ENCODE results near the gene CCDC190.

The CCDC190 gene

DNA sequence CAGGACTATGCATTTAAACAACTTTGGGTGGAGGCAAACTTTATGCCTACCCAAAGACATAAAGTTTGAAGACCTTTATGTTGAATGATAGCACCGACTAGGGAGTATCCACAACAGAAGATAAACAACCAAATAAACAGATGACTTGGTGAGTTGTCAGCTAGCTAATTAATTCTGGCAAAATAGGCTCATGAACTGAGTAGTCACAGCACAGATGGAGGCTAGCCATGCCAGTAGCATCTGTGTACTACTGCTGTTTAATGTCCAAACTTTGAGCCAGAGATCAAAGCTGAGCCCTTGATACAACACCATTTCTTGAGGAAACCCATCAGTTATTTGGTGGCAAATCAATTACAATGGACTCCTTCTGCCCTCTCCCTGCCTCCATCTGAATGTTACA, 40.3 kb upstream of the CCDC190 start:
- CTCF ChIA-PET: interaction anchor here (0.7 kb wide), 1 partner anchor 274 kb away, joined by 3 read pairs; no protein-coding TSS in a partner anchor
- no peak for DNase-seq (ENCODE audit: extremely low spot score)
- TF ChIP-seq SUZ12 (IDR thresholded peaks at IDR 0.05) (no peak), FOXK2 (IDR thresholded peaks at IDR 0.05) (no peak), SP1 (IDR thresholded peaks at IDR 0.05) (no peak), HDGF (IDR thresholded peaks at IDR 0.05; ENCODE audit: borderline replicate concordance) (no peak), LEF1 (IDR thresholded peaks at IDR 0.05; ENCODE audit: borderline replicate concordance) (no peak), L3MBTL2 (conservative IDR thresholded peaks at IDR 0.05) (no peak), CTBP1 (IDR thresholded peaks at IDR 0.05; ENCODE audit: borderline replicate concordance) (no peak), ZNF384 (IDR thresholded peaks at IDR 0.05) (no peak)
- POLR2A ChIA-PET: no interaction called here

DNA sequence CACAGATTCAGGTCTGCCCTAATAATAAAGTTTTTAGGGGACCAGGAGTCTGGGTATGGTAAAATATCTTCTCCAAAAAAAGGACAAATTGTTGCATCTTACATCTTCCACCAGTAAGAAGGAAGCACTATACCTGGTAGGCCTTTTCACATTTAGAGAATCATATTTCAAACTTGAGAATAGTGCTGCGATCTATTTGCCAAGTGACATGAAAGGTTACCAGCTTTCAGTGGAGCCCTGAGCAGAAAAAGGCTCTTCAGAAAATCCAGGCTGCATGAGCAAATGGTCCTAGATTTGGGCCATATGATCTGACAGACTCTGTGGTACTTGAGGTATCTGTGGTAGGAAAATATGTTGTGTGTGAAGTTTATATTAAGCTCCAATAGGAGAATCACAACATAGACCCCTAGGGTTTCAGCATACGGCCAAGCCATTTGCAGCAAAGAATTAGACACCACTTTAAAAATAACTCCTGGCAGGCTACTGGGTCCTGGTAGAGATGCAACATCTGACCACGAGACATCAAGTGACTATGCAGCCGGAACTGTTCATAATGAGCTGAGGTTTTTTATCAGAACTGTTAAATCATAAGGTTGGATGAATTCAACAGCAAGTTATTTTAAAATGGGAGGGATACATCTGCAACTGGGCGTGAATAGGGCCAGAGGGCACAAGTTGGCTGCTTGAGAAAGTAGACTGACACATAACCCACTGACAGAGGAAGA, 38.6 kb upstream of the CCDC190 start:
- no peak for TF ChIP-seq CTBP1 (IDR thresholded peaks at IDR 0.05; ENCODE audit: borderline replicate concordance)
- TF ChIP-seq FOXK2 (IDR thresholded peaks at IDR 0.05): no peak
- TF ChIP-seq NFRKB (IDR thresholded peaks at IDR 0.05): no peak
- no peak for TF ChIP-seq ZNF384 (IDR thresholded peaks at IDR 0.05)
- TF ChIP-seq, protein P1, sequence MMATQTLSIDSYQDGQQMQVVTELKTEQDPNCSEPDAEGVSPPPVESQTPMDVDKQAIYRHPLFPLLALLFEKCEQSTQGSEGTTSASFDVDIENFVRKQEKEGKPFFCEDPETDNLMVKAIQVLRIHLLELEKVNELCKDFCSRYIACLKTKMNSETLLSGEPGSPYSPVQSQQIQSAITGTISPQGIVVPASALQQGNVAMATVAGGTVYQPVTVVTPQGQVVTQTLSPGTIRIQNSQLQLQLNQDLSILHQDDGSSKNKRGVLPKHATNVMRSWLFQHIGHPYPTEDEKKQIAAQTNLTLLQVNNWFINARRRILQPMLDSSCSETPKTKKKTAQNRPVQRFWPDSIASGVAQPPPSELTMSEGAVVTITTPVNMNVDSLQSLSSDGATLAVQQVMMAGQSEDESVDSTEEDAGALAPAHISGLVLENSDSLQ (IDR thresholded peaks at IDR 0.05): no peak
- TF ChIP-seq SP1 (IDR thresholded peaks at IDR 0.05): no peak
- no peak for TF ChIP-seq HDGF (IDR thresholded peaks at IDR 0.05; ENCODE audit: borderline replicate concordance)
- TF ChIP-seq TARDBP (IDR thresholded peaks at IDR 0.05): no peak
- no peak for TF ChIP-seq FOXM1 (IDR thresholded peaks at IDR 0.05; ENCODE audit: borderline replicate concordance)
- TF ChIP-seq BHLHE40 (IDR thresholded peaks at IDR 0.05; ENCODE audit: borderline replicate concordance): no peak
- TF ChIP-seq SUZ12 (IDR thresholded peaks at IDR 0.05): no peak
- no peak for TF ChIP-seq ARNT (IDR thresholded peaks at IDR 0.05)
- TF ChIP-seq L3MBTL2 (conservative IDR thresholded peaks at IDR 0.05): no peak
- CTCF ChIA-PET: no interaction called here
- POLR2A ChIA-PET: no interaction called here
- DNase-seq (ENCODE audit: extremely low spot score): no peak

DNA sequence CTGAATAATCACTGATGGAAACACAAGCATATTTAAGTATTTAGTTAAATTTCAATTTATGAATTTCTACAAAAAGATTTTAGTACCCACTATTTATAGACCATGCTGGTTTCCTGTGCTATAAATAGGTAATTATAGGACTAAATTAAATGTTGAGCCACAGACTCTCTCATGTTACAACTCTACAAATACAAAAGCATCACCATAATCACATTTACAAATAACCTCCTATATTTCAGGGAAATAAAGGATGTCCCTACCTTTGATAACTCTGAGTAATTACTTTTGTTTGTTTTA, 32.6 kb upstream of the CCDC190 start:
- ChIA-PET POLR2A (no interaction called here), CTCF (no interaction called here)
- TF ChIP-seq ELF4 (IDR thresholded peaks at IDR 0.05): no peak
- no peak for TF ChIP-seq CTBP1 (IDR thresholded peaks at IDR 0.05; ENCODE audit: borderline replicate concordance)
- TF ChIP-seq FOXM1 (IDR thresholded peaks at IDR 0.05; ENCODE audit: borderline replicate concordance): no peak
- no peak for TF ChIP-seq FOXA1 (IDR thresholded peaks at IDR 0.05)
- no peak for TF ChIP-seq NFRKB (IDR thresholded peaks at IDR 0.05)
- no peak for TF ChIP-seq ARNT (IDR thresholded peaks at IDR 0.05)
- TF ChIP-seq ZNF384 (IDR thresholded peaks at IDR 0.05): no peak
- no peak for TF ChIP-seq HDGF (IDR thresholded peaks at IDR 0.05; ENCODE audit: borderline replicate concordance)
- no peak for TF ChIP-seq SUZ12 (IDR thresholded peaks at IDR 0.05)
- no peak for TF ChIP-seq L3MBTL2 (conservative IDR thresholded peaks at IDR 0.05)
- TF ChIP-seq, protein P1 (IDR thresholded peaks at IDR 0.05): no peak
- DNase-seq (ENCODE audit: extremely low spot score): no peak

DNA sequence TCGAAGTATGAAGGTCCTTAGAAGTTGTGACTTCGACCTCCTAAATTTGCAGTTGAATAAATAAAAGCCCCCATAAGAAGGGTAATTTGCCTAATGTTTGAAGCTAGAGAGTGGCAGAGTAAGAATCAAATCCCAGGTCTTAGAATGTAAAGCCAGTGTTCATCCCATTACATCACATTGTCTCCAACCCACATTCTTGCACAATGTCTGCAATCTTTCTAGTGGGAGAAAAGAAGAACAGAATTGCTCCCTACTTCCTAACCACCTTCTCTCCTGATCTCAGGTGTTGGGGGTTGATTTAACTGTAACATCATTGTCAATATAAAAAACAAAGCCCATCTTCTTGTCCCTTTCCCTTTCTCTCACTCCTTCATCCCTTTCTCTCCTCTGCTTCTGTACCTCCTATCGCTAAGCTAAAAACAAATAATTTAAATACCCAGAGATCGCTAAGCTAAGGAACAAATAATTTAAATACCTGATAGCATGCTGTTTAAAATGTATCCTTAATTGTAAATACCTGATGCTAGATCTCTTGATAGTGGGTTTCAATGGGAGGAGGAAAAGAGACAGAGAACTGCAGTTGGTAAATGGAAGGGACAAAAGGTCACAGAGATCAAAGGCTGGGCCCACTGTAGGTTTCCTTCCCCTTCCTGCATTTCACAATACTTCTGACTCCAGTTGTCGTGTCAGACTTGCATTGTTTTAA, 32.1 kb upstream of the CCDC190 start:
- TF ChIP-seq NFRKB (IDR thresholded peaks at IDR 0.05) (no peak), ARNT (IDR thresholded peaks at IDR 0.05) (no peak), FOXM1 (IDR thresholded peaks at IDR 0.05; ENCODE audit: borderline replicate concordance) (no peak), BHLHE40 (IDR thresholded peaks at IDR 0.05; ENCODE audit: borderline replicate concordance) (no peak), ELF4 (IDR thresholded peaks at IDR 0.05) (no peak), LEF1 (IDR thresholded peaks at IDR 0.05; ENCODE audit: borderline replicate concordance) (no peak)
- ChIA-PET POLR2A (no interaction called here), CTCF (no interaction called here)
- no peak for DNase-seq (ENCODE audit: extremely low spot score)

DNA sequence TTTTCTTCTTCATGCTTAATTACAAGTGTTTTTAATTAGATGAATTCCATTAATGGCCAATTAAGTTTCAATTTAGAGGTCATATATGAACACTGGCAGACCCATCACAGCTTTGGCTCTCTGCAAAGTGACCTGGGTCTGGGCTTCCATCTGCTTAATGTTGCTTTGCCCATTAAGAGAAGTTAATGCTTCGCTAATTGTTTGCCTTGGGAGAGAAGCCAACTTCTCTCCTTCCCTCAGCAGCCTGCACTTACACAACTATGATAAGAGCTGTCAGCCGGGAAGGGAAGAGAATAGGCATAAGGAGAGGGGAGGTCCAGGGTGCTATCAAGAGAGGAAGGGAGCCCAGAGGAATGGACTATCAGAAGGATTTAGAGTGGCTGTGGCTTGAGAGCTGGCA, 29.0 kb upstream of the CCDC190 start:
- POLR2A ChIA-PET: no interaction called here
- CTCF ChIA-PET: interaction anchor here (0.6 kb wide), 1 partner anchor 454 kb away, joined by 3 read pairs; no protein-coding TSS in a partner anchor
- no peak for DNase-seq (ENCODE audit: extremely low spot score)
- TF ChIP-seq ZNF384 (IDR thresholded peaks at IDR 0.05) (no peak), HDGF (IDR thresholded peaks at IDR 0.05; ENCODE audit: borderline replicate concordance) (no peak), FOXK2 (IDR thresholded peaks at IDR 0.05) (no peak), NFRKB (IDR thresholded peaks at IDR 0.05) (no peak), BHLHE40 (IDR thresholded peaks at IDR 0.05; ENCODE audit: borderline replicate concordance) (no peak), L3MBTL2 (conservative IDR thresholded peaks at IDR 0.05) (no peak), ELF4 (IDR thresholded peaks at IDR 0.05) (no peak), FOXM1 (IDR thresholded peaks at IDR 0.05; ENCODE audit: borderline replicate concordance) (no peak), FOXA1 (IDR thresholded peaks at IDR 0.05) (no peak), TARDBP (IDR thresholded peaks at IDR 0.05) (no peak), CTBP1 (IDR thresholded peaks at IDR 0.05; ENCODE audit: borderline replicate concordance) (no peak), SP1 (IDR thresholded peaks at IDR 0.05) (no peak), LEF1 (IDR thresholded peaks at IDR 0.05; ENCODE audit: borderline replicate concordance) (no peak), SUZ12 (IDR thresholded peaks at IDR 0.05) (no peak), ARNT (IDR thresholded peaks at IDR 0.05) (no peak)
- TF ChIP-seq, protein P1 (IDR thresholded peaks at IDR 0.05): no peak

DNA sequence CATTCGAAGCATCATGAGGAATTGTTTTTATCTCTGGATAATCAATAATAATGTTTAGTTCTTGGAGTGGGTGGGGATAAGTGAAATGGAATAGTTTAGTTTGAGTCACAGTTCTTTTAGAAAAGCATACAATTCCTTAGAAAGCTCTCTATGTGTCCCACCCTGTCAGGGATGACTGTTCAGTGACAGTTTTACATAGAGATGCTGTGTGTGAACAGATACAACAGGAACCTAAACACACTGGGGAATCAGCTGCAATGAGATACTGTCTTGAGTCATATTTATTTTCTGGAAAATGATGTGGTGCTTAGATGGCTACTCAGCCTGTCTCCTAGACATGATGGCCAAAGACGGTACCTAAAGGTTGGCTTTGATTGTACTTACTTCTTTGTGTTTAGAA, 25.7 kb upstream of the CCDC190 start:
- TF ChIP-seq BHLHE40 (IDR thresholded peaks at IDR 0.05; ENCODE audit: borderline replicate concordance) (no peak), ELF4 (IDR thresholded peaks at IDR 0.05) (no peak), FOXA1 (IDR thresholded peaks at IDR 0.05) (no peak), FOXK2 (IDR thresholded peaks at IDR 0.05) (no peak), L3MBTL2 (conservative IDR thresholded peaks at IDR 0.05) (no peak), HDGF (IDR thresholded peaks at IDR 0.05; ENCODE audit: borderline replicate concordance) (no peak), FOXM1 (IDR thresholded peaks at IDR 0.05; ENCODE audit: borderline replicate concordance) (no peak), SUZ12 (IDR thresholded peaks at IDR 0.05) (no peak), NFRKB (IDR thresholded peaks at IDR 0.05) (no peak), CTBP1 (IDR thresholded peaks at IDR 0.05; ENCODE audit: borderline replicate concordance) (no peak), LEF1 (IDR thresholded peaks at IDR 0.05; ENCODE audit: borderline replicate concordance) (no peak), ZNF384 (IDR thresholded peaks at IDR 0.05) (no peak), SP1 (IDR thresholded peaks at IDR 0.05) (no peak), TARDBP (IDR thresholded peaks at IDR 0.05) (no peak), ARNT (IDR thresholded peaks at IDR 0.05) (no peak)
- TF ChIP-seq, protein P1 (IDR thresholded peaks at IDR 0.05): no peak
- CTCF ChIA-PET: interaction anchor here (1.4 kb wide), 1 partner anchor 8 kb away, joined by 3 read pairs; no protein-coding TSS in a partner anchor
- no peak for DNase-seq (ENCODE audit: extremely low spot score)
- POLR2A ChIA-PET: no interaction called here
